Measurements from ENCODE around the gene CATSPERZ. TPM values are rescaled to one million over a fixed set of nuclear protein-coding genes. Genes with fewer than 3 reads are reported as not detected.

CATSPERZ gene
- total and polyA plus RNA-seq, 9 of the 15 experiments (the other 6 are each of a cell fraction or from before 2014, with no cell fraction given) = 0.86 to 8.5 (median 3.5) TPM

DNA sequence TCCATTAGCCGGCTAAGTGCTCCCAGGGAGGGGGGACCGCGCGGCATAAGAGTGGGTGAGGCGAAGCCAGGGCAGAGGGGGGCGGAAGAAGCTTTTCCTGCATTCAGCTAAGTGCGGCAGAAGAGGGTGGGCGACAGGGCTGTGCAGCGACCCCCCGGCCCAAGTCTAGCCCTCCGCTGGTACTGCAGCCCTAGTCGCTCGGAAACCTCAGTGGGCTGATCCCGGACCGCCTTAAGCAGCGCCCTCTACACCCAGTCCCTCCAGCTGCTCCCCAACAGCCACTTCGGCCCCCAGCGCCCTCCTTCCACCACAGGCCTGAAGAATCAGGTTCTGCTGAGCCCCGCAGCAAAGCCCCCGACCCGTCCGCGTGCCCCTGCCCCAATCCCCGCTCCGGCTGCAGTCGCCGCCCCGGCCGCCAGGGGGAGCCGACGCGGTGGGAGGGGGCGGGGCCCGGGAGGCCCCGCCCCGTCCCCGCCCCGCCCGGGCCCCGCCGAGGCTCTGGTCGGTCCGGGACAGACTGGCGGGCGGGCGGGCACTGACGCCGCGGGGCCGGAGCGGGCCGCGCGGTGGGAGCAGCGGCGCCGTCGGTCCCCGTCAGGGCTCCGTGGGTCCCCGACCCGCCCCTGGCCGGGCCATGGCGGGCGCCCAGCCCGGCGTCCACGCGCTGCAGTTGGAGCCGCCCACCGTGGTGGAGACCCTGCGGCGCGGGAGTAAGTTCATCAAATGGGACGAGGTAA lies 49.0 kb upstream of the CATSPERZ start, which contains the start of gene PLCB3 (continued):
- TF ChIP-seq, protein P1, sequence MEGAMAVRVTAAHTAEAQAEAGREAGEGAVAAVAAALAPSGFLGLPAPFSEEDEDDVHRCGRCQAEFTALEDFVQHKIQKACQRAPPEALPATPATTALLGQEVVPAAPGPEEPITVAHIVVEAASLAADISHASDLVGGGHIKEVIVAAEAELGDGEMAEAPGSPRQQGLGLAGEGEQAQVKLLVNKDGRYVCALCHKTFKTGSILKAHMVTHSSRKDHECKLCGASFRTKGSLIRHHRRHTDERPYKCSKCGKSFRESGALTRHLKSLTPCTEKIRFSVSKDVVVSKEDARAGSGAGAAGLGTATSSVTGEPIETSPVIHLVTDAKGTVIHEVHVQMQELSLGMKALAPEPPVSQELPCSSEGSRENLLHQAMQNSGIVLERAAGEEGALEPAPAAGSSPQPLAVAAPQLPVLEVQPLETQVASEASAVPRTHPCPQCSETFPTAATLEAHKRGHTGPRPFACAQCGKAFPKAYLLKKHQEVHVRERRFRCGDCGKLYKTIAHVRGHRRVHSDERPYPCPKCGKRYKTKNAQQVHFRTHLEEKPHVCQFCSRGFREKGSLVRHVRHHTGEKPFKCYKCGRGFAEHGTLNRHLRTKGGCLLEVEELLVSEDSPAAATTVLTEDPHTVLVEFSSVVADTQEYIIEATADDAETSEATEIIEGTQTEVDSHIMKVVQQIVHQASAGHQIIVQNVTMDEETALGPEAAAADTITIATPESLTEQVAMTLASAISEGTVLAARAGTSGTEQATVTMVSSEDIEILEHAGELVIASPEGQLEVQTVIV (CRISPR knock-in tag; IDR thresholded peaks at IDR 0.05; ENCODE audit: borderline replicate concordance) = no peak
- TF ChIP-seq, protein P2, sequence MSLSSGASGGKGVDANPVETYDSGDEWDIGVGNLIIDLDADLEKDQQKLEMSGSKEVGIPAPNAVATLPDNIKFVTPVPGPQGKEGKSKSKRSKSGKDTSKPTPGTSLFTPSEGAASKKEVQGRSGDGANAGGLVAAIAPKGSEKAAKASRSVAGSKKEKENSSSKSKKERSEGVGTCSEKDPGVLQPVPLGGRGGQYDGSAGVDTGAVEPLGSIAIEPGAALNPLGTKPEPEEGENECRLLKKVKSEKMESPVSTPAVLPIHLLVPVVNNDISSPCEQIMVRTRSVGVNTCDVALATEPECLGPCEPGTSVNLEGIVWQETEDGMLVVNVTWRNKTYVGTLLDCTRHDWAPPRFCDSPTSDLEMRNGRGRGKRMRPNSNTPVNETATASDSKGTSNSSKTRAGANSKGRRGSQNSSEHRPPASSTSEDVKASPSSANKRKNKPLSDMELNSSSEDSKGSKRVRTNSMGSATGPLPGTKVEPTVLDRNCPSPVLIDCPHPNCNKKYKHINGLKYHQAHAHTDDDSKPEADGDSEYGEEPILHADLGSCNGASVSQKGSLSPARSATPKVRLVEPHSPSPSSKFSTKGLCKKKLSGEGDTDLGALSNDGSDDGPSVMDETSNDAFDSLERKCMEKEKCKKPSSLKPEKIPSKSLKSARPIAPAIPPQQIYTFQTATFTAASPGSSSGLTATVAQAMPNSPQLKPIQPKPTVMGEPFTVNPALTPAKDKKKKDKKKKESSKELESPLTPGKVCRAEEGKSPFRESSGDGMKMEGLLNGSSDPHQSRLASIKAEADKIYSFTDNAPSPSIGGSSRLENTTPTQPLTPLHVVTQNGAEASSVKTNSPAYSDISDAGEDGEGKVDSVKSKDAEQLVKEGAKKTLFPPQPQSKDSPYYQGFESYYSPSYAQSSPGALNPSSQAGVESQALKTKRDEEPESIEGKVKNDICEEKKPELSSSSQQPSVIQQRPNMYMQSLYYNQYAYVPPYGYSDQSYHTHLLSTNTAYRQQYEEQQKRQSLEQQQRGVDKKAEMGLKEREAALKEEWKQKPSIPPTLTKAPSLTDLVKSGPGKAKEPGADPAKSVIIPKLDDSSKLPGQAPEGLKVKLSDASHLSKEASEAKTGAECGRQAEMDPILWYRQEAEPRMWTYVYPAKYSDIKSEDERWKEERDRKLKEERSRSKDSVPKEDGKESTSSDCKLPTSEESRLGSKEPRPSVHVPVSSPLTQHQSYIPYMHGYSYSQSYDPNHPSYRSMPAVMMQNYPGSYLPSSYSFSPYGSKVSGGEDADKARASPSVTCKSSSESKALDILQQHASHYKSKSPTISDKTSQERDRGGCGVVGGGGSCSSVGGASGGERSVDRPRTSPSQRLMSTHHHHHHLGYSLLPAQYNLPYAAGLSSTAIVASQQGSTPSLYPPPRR (CRISPR knock-in tag; IDR thresholded peaks at IDR 0.05; ENCODE audit: borderline replicate concordance) = no peak
- TF ChIP-seq ZNF699 (CRISPR knock-in tag; IDR thresholded peaks at IDR 0.05; ENCODE audit: insufficient replicate concordance) (no peak), HMG20A (CRISPR knock-in tag; conservative IDR thresholded peaks at IDR 0.05) (no peak), SRSF1 (IDR thresholded peaks at IDR 0.05; ENCODE audit: low read depth, low read length) (no peak), BRD4 (IDR thresholded peaks at IDR 0.05) (no peak), SOX6 (IDR thresholded peaks at IDR 0.05) (no peak), GATAD2A (IDR thresholded peaks at IDR 0.05) (peak; percentile 59; the same call in 1 of the 2 replicates), HLTF (IDR thresholded peaks at IDR 0.05) (peak; percentile 39; the same call in 1 of the 2 replicates), SUPT5H (IDR thresholded peaks at IDR 0.05) (peak; percentile 46; the same call in 1 of the 2 replicates), ZNF436 (CRISPR knock-in tag; IDR thresholded peaks at IDR 0.05) (no peak), TEAD2 (tag; IDR thresholded peaks at IDR 0.05) (no peak), LCOR (CRISPR knock-in tag; IDR thresholded peaks at IDR 0.05) (no peak)
- TF ChIP-seq, protein P3, sequence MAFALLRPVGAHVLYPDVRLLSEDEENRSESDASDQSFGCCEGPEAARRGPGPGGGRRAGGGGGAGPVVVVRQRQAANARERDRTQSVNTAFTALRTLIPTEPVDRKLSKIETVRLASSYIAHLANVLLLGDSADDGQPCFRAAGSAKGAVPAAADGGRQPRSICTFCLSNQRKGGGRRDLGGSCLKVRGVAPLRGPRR (CRISPR knock-in tag; IDR thresholded peaks at IDR 0.05) = no peak
- TF ChIP-seq, protein P4, sequence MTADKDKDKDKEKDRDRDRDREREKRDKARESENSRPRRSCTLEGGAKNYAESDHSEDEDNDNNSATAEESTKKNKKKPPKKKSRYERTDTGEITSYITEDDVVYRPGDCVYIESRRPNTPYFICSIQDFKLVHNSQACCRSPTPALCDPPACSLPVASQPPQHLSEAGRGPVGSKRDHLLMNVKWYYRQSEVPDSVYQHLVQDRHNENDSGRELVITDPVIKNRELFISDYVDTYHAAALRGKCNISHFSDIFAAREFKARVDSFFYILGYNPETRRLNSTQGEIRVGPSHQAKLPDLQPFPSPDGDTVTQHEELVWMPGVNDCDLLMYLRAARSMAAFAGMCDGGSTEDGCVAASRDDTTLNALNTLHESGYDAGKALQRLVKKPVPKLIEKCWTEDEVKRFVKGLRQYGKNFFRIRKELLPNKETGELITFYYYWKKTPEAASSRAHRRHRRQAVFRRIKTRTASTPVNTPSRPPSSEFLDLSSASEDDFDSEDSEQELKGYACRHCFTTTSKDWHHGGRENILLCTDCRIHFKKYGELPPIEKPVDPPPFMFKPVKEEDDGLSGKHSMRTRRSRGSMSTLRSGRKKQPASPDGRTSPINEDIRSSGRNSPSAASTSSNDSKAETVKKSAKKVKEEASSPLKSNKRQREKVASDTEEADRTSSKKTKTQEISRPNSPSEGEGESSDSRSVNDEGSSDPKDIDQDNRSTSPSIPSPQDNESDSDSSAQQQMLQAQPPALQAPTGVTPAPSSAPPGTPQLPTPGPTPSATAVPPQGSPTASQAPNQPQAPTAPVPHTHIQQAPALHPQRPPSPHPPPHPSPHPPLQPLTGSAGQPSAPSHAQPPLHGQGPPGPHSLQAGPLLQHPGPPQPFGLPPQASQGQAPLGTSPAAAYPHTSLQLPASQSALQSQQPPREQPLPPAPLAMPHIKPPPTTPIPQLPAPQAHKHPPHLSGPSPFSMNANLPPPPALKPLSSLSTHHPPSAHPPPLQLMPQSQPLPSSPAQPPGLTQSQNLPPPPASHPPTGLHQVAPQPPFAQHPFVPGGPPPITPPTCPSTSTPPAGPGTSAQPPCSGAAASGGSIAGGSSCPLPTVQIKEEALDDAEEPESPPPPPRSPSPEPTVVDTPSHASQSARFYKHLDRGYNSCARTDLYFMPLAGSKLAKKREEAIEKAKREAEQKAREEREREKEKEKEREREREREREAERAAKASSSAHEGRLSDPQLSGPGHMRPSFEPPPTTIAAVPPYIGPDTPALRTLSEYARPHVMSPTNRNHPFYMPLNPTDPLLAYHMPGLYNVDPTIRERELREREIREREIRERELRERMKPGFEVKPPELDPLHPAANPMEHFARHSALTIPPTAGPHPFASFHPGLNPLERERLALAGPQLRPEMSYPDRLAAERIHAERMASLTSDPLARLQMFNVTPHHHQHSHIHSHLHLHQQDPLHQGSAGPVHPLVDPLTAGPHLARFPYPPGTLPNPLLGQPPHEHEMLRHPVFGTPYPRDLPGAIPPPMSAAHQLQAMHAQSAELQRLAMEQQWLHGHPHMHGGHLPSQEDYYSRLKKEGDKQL (CRISPR knock-in tag; IDR thresholded peaks at IDR 0.05; ENCODE audit: borderline replicate concordance) = no peak
